Measurements from ENCODE around the gene MCF2L.

MCF2L gene

DNA sequence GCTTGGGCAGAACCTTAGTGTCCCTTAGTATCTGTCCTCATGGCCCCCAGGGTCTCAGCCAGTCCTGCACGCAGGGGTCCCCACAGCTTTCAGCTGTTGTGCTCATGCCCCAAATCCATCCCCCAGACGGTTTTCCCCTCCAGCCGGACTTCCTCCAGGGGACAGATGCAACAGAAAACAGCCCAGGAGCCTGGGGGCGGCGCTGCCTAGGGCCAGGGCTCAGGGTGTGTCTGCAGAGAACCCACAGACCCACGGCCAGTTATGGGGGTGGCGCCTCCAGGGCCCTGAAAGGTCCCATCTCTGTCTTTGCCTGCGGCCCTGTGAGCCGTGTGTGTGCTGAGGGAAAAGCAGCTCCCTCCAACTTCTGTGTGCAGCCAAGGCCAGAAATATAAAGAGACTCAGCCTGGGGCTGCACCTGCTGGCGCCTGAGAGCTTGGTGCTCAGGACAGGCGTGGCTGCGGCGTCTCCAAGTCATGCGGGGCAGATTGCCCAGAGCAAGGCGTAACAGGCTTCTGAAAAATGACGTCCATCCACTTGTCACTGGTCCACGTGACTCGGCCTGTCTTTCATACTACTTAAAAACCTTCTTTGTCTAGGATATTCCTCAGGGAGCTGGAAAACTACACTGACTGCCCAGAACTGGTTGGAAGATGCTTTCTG is 114.5 kb downstream of the MCF2L start:
- H3K9me3 Mint-ChIP-seq = no peaks in the 10 kb centered on the region
- H3K27me3 Mint-ChIP-seq = no peaks in the 10 kb centered on the region
- DNase-seq = no peak

GRCh38 chr13:113084094-113084942 is 115.3 kb downstream of the MCF2L start:
- ATAC-seq (replicated peaks) (no peak), DNase-seq (no peak)
- Mint-ChIP-seq H3K4me1 (ENCODE audit: low read depth in 2 of 2) (no peaks in the 10 kb centered on the region), H3K9me3 (no peaks in the 10 kb centered on the region), H3K27ac (no peak overlapping the region), H3K4me3 (no peak overlapping the region), H3K36me3 (ENCODE audit: insufficient read depth) (no peaks in the 10 kb centered on the region), H3K27me3 (no peaks in the 10 kb centered on the region)

More for the DNA sequence above, 114.5 kb downstream of the MCF2L start:
- no peak overlapping the region for H3K27ac Mint-ChIP-seq
- no peaks in the 10 kb centered on the region for H3K36me3 Mint-ChIP-seq (ENCODE audit: insufficient read depth)
- ATAC-seq (replicated peaks) = no peak
- no peaks in the 10 kb centered on the region for H3K4me1 Mint-ChIP-seq (ENCODE audit: low read depth in 2 of 2)
- no peak overlapping the region for H3K4me3 Mint-ChIP-seq

GRCh38 chr13:113084943-113085540 is 116.0 kb downstream of the MCF2L start:
- Mint-ChIP-seq H3K9me3 (no peaks in the 10 kb centered on the region), H3K4me1 (ENCODE audit: low read depth in 2 of 2) (no peaks in the 10 kb centered on the region), H3K27me3 (no peaks in the 10 kb centered on the region), H3K36me3 (ENCODE audit: insufficient read depth) (no peaks in the 10 kb centered on the region), H3K4me3 (no peak overlapping the region), H3K27ac (no peak overlapping the region)
- DNase-seq (no peak), ATAC-seq (replicated peaks) (no peak)

DNA sequence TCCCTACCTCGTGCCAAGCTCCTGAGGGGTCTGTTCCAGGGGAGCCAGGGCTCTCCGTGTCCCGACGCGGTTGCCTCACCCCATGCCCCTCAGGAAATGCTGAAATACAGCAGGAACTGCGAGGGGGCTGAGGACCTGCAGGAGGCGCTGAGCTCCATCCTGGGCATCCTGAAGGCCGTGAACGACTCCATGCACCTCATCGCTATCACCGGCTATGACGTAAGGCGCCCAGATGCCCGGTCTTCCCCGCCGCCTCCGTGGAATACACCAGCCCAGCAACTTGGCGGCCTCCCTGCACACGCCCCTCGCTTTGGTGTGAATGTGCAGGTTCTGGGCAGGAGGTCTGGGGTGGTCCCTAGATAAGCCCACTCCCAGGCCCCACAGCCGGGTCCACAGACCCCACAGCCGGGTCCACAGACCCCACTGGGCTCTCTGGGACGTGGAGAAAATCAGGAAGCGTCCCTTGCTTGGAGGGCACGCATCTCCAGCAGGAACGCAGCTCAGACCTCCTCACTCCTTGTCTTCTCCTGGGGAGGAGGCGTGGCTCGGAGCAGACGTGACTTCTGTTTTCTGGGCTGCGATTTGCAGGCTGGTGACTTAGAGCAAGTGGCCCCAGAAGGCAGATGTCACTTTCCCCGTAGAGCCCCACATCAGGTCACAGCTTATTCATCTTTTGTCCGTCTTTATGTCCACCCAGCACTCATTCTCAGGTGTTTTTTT is 117.2 kb downstream of the MCF2L start:
- no peaks in the 10 kb centered on the region for H3K36me3 Mint-ChIP-seq (ENCODE audit: insufficient read depth)
- no peaks in the 10 kb centered on the region for H3K9me3 Mint-ChIP-seq
- DNase-seq (no peak), ATAC-seq (replicated peaks) (no peak)
- no peak overlapping the region for H3K27ac Mint-ChIP-seq
- no peak overlapping the region for H3K4me3 Mint-ChIP-seq
- H3K27me3 Mint-ChIP-seq = no peaks in the 10 kb centered on the region
- no peaks in the 10 kb centered on the region for H3K4me1 Mint-ChIP-seq (ENCODE audit: low read depth in 2 of 2)

GRCh38 chr13:113086991-113087922 is 118.2 kb downstream of the MCF2L start:
- H3K27ac Mint-ChIP-seq = no peak overlapping the region
- no peak for ATAC-seq (replicated peaks)
- H3K4me3 Mint-ChIP-seq = no peak overlapping the region
- no peak for DNase-seq
- no peaks in the 10 kb centered on the region for H3K36me3 Mint-ChIP-seq (ENCODE audit: insufficient read depth)
- H3K4me1 Mint-ChIP-seq (ENCODE audit: low read depth in 2 of 2) = no peaks in the 10 kb centered on the region
- H3K27me3 Mint-ChIP-seq = no peaks in the 10 kb centered on the region
- no peaks in the 10 kb centered on the region for H3K9me3 Mint-ChIP-seq

GRCh38 chr13:113087923-113088690 is 119.1 kb downstream of the MCF2L start:
- no peaks in the 10 kb centered on the region for H3K36me3 Mint-ChIP-seq (ENCODE audit: insufficient read depth)
- H3K9me3 Mint-ChIP-seq = no peaks in the 10 kb centered on the region
- no peak for DNase-seq
- no peaks in the 10 kb centered on the region for H3K27me3 Mint-ChIP-seq
- H3K4me1 Mint-ChIP-seq (ENCODE audit: low read depth in 2 of 2) = no peaks in the 10 kb centered on the region
- H3K4me3 Mint-ChIP-seq = no peak overlapping the region
- ATAC-seq (replicated peaks) = no peak
- no peak overlapping the region for H3K27ac Mint-ChIP-seq

- Mint-ChIP-seq H3K27me3 (no peaks in the 10 kb centered on the region), H3K4me1 (ENCODE audit: low read depth in 2 of 2) (no peaks in the 10 kb centered on the region), H3K27ac (no peak overlapping the region), H3K4me3 (no peak overlapping the region), H3K9me3 (no peaks in the 10 kb centered on the region), H3K36me3 (ENCODE audit: insufficient read depth) (no peaks in the 10 kb centered on the region)
- ATAC-seq (replicated peaks) = no peak
- no peak for DNase-seq
Observed at GRCh38 chr13:113088691-113089020, 119.6 kb downstream of the MCF2L start.

GRCh38 chr13:113089693-113090414 is 120.8 kb downstream of the MCF2L start:
- Mint-ChIP-seq H3K9me3 (no peaks in the 10 kb centered on the region), H3K36me3 (ENCODE audit: insufficient read depth) (no peaks in the 10 kb centered on the region)

GRCh38 chr13:113090415-113090770 is 121.4 kb downstream of the MCF2L start:
- Mint-ChIP-seq H3K9me3 (no peaks in the 10 kb centered on the region), H3K4me3 (no peak overlapping the region), H3K27me3 (no peaks in the 10 kb centered on the region), H3K36me3 (ENCODE audit: insufficient read depth) (no peaks in the 10 kb centered on the region), H3K27ac (no peak overlapping the region), H3K4me1 (ENCODE audit: low read depth in 2 of 2) (no peaks in the 10 kb centered on the region)
- no peak for DNase-seq
- no peak for ATAC-seq (replicated peaks)

More at GRCh38 chr13:113089693-113090414, 120.8 kb downstream of the MCF2L start:
- no peaks in the 10 kb centered on the region for H3K4me1 Mint-ChIP-seq (ENCODE audit: low read depth in 2 of 2)
- H3K27me3 Mint-ChIP-seq = no peaks in the 10 kb centered on the region
- DNase-seq (no peak), ATAC-seq (replicated peaks) (no peak)
- H3K27ac Mint-ChIP-seq = no peak overlapping the region
- no peak overlapping the region for H3K4me3 Mint-ChIP-seq

GRCh38 chr13:113090806-113091205 is 121.8 kb downstream of the MCF2L start:
- no peak overlapping the region for H3K27ac Mint-ChIP-seq
- no peak for ATAC-seq (replicated peaks)

DNA sequence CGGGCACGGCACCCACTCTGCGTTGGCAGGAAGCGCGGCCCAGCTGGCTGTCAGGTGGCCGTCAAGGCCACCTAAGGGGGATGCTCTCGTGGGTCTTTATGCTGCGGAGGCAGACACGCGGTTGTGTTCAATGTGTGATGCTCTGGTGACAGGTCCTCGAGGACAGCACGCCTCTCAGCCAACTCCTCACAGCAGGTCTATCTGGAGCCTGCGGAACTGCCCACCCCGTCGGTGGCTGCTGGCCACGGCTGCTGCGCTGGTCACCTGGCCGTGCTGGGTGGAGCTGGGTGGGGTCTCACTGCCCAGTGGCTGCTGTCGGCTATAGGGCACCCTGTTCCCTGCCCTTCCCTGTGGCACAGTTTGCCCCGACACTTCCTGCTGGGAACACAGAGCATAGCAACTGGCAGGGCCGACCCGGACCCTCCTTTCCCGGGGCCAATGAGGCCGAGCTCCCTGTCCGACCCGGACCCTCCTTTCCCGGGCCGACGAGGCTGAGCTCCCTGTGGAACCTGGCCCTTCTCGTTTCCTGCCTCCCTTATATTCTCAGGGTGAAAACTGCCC is 122.3 kb downstream of the MCF2L start:
- DNase-seq (no peak), ATAC-seq (replicated peaks) (no peak)
- no peaks in the 10 kb centered on the region for H3K27me3 Mint-ChIP-seq
- H3K27ac Mint-ChIP-seq = no peak overlapping the region
- no peak overlapping the region for H3K4me3 Mint-ChIP-seq
- H3K9me3 Mint-ChIP-seq = no peaks in the 10 kb centered on the region
- H3K36me3 Mint-ChIP-seq (ENCODE audit: insufficient read depth) = no peaks in the 10 kb centered on the region
- no peaks in the 10 kb centered on the region for H3K4me1 Mint-ChIP-seq (ENCODE audit: low read depth in 2 of 2)

More at GRCh38 chr13:113090806-113091205, 121.8 kb downstream of the MCF2L start:
- no peak for DNase-seq
- no peak overlapping the region for H3K4me3 Mint-ChIP-seq
- H3K9me3 Mint-ChIP-seq = no peaks in the 10 kb centered on the region
- no peaks in the 10 kb centered on the region for H3K36me3 Mint-ChIP-seq (ENCODE audit: insufficient read depth)
- H3K4me1 Mint-ChIP-seq (ENCODE audit: low read depth in 2 of 2) = no peaks in the 10 kb centered on the region
- no peaks in the 10 kb centered on the region for H3K27me3 Mint-ChIP-seq
